ENCODE data around the gene RAB3IL1. TPM values are rescaled to one million over a fixed set of nuclear protein-coding genes. Genes with fewer than 3 reads are reported as not detected.

RAB3IL1 gene
- total RNA-seq, 1 experiment from 2014 or later, result 7.9 TPM

DNA sequence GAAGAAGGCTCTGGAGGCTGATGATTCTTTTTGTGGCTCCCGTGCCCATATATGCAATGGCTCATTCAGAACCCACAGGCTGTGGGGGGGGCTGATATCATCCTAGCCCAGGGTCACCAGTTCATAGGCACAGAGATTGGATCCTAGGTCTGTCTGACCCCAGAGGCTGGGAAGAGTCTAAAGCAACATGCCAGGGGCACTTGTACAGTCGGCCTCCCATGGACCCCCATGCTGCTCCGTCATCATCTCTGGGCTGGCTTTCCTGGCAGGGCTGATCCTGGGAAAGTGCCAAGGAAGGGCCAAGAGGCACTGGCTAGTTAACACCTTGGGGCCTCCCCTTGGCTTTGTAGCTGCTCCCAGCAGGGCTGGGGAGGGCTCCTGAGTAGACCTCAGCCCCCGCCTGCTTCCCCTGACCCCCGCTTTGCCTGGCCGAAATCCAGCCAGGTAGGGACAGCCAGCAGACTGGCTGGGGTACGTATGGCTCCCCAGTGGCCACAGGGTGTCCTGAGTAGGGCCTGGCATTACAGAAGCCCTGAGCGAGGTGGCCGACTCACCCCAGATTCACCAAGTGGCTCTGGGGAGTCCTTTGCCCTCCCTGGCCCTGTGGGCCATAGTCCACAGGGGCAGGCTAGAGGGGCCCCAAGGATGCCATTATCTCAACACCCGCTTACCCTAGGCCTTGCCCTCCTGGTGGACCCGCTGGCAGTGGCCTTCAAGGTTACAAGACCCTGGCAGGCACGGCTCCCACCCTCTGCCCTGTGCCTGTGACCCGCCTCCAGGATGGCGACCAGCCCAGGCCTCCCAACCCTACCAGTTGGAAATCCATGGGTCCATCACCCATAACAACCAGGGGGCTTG is 48.6 kb downstream of the RAB3IL1 start:
- no peaks in the 10 kb centered on the region for H3K79me2 ChIP-seq (ENCODE audit: low read length)
- H3K27me3 ChIP-seq (ENCODE audit: low read length), result no peaks in the 10 kb centered on the region
- no peaks in the 10 kb centered on the region; the same call in 1 of the 2 replicates for H3K36me3 ChIP-seq (ENCODE audit: low read depth, low read length)
- H3K9ac ChIP-seq (ENCODE audit: low read length), result no peak overlapping the region
- BruUV-seq (replicated peaks), result no TSS peak
- POLR2A ChIA-PET (ENCODE audit: unreplicated experiment), result no interaction called here
- intact Hi-C loops (cut with micrococcal nuclease), result no loop called here
- ATAC-seq (no peak), DNase-seq (no peak)
- H3K4me1 ChIP-seq (ENCODE audit: insufficient read depth, low read length), result peaks cover 3% of the 10 kb centered on the region; the same call in 1 of the 2 replicates
- H3K4me3 ChIP-seq (ENCODE audit: low read length), result no peak overlapping the region
- CTCF ChIA-PET, result no interaction called here
- no peaks in the 10 kb centered on the region for H3K9me3 ChIP-seq (ENCODE audit: low read length)
- no peaks in the 10 kb centered on the region for H3K9me2 ChIP-seq (replicated peaks; ENCODE audit: low read length)
- H3F3A ChIP-seq (ENCODE audit: low read length, unreplicated experiment), result no peaks in the 10 kb centered on the region
- H2AFZ ChIP-seq (ENCODE audit: low read length), result no peak overlapping the region
- no peak overlapping the region for H3K4me2 ChIP-seq (ENCODE audit: low read length)
- H3K27ac ChIP-seq (ENCODE audit: low read length), result no peak overlapping the region
- no peaks in the 10 kb centered on the region for H4K20me1 ChIP-seq (ENCODE audit: low read length)
- TF ChIP-seq EZH2phosphoT487 (IDR thresholded peaks at IDR 0.05; ENCODE audit: borderline replicate concordance, low read length), result no peak
- no peak for TF ChIP-seq EZH2 (IDR thresholded peaks at IDR 0.05; ENCODE audit: low read length, unreplicated experiment)
- TF ChIP-seq, protein P1, sequence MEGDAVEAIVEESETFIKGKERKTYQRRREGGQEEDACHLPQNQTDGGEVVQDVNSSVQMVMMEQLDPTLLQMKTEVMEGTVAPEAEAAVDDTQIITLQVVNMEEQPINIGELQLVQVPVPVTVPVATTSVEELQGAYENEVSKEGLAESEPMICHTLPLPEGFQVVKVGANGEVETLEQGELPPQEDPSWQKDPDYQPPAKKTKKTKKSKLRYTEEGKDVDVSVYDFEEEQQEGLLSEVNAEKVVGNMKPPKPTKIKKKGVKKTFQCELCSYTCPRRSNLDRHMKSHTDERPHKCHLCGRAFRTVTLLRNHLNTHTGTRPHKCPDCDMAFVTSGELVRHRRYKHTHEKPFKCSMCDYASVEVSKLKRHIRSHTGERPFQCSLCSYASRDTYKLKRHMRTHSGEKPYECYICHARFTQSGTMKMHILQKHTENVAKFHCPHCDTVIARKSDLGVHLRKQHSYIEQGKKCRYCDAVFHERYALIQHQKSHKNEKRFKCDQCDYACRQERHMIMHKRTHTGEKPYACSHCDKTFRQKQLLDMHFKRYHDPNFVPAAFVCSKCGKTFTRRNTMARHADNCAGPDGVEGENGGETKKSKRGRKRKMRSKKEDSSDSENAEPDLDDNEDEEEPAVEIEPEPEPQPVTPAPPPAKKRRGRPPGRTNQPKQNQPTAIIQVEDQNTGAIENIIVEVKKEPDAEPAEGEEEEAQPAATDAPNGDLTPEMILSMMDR (conservative IDR thresholded peaks at IDR 0.05; ENCODE audit: low read depth, low read length), result no peak

DNA sequence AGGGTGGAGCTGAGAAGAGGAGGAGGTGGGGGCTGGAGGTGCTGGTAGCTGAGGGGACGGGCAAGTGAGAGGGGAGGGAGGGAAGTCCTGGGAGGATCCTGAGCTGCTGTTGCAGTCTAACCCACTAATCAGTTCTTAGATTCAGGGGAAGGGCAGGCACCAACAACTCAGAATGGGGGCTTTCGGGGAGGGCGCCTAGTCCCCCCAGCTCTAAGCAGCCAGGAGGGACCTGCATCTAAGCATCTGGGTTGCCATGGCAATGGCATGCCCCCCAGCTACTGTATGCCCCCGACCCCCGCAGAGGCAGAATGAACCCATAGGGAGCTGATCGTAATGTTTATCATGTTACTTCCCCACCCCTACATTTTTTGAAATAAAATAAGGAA is 50.4 kb downstream of the RAB3IL1 start:
- intact Hi-C loops (cut with micrococcal nuclease), result no loop called here
- POLR2A ChIA-PET (ENCODE audit: unreplicated experiment), result no interaction called here
- H3K79me2 ChIP-seq (ENCODE audit: low read length), result no peaks in the 10 kb centered on the region
- H2AFZ ChIP-seq (ENCODE audit: low read length), result no peak overlapping the region
- ATAC-seq (no peak), DNase-seq (no peak)
- no peaks in the 10 kb centered on the region for H3K9me3 ChIP-seq (ENCODE audit: low read length)
- H3K9ac ChIP-seq (ENCODE audit: low read length), result no peak overlapping the region
- H3K36me3 ChIP-seq (ENCODE audit: low read depth, low read length), result no peaks in the 10 kb centered on the region; the same call in 1 of the 2 replicates
- no peaks in the 10 kb centered on the region for H3K9me2 ChIP-seq (replicated peaks; ENCODE audit: low read length)
- no TSS peak for BruUV-seq (replicated peaks)
- H3K27ac ChIP-seq (ENCODE audit: low read length), result no peak overlapping the region
- H3K27me3 ChIP-seq (ENCODE audit: low read length), result no peaks in the 10 kb centered on the region
- H4K20me1 ChIP-seq (ENCODE audit: low read length), result no peaks in the 10 kb centered on the region
- CTCF ChIA-PET, result no interaction called here
- TF ChIP-seq, protein P1 (conservative IDR thresholded peaks at IDR 0.05; ENCODE audit: low read depth, low read length), result no peak
- TF ChIP-seq EZH2phosphoT487 (IDR thresholded peaks at IDR 0.05; ENCODE audit: borderline replicate concordance, low read length) (no peak), EZH2 (IDR thresholded peaks at IDR 0.05; ENCODE audit: low read length, unreplicated experiment) (no peak)
- no peak overlapping the region for H3K4me2 ChIP-seq (ENCODE audit: low read length)
- no peaks in the 10 kb centered on the region for H3F3A ChIP-seq (ENCODE audit: low read length, unreplicated experiment)
- H3K4me3 ChIP-seq (ENCODE audit: low read length), result no peak overlapping the region
- peaks cover 3% of the 10 kb centered on the region; the same call in 1 of the 2 replicates for H3K4me1 ChIP-seq (ENCODE audit: insufficient read depth, low read length)
